Measurements from ENCODE around the gene PSMD2.

PSMD2 gene

GRCh38 chr3:184322731-184323487 lies 23.9 kb downstream of the PSMD2 start:
- Histone ChIP-seq H4K20me1 (ENCODE audit: low read depth, low read length) (0 out of 2 replicates have a peak, but pooled peaks cover 4% of the 10 kb centered on the region), H3K79me2 (ENCODE audit: insufficient read depth, low read length) (peaks cover 31% of the 10 kb centered on the region), H3K4me3 (ENCODE audit: insufficient read depth, low read length, poor library complexity, severe bottlenecking) (no peak overlapping the region), H2AFZ (ENCODE audit: low read depth, low read length, severe bottlenecking) (no peak overlapping the region), H3K9ac (ENCODE audit: low read length) (no peak overlapping the region), H3K36me3 (ENCODE audit: low read length) (peaks cover 39% of the 10 kb centered on the region), H3K27ac (ENCODE audit: low read depth, low read length) (no peak overlapping the region), H3F3A (ENCODE audit: insufficient read depth) (no peaks in the 10 kb centered on the region), H3K27me3 (ENCODE audit: low read length) (no peaks in the 10 kb centered on the region), H3K9me3 (ENCODE audit: insufficient read depth, low read length) (no peaks in the 10 kb centered on the region), H3K4me2 (ENCODE audit: low read depth, low read length, poor library complexity, severe bottlenecking) (no peak overlapping the region), H3K9me2 (replicated peaks; ENCODE audit: insufficient read depth, low read length) (no peaks in the 10 kb centered on the region)
- TF ChIP-seq EZH2phosphoT487 (conservative IDR thresholded peaks at IDR 0.05; ENCODE audit: low read length) (no peak), CTCF (IDR thresholded peaks at IDR 0.05; ENCODE audit: insufficient read depth, low read length, poor library complexity, severe bottlenecking) (no peak)

- Histone ChIP-seq H3K9me2 (replicated peaks; ENCODE audit: insufficient read depth, low read length) (no peaks in the 10 kb centered on the region), H4K20me1 (ENCODE audit: low read depth, low read length) (0 out of 2 replicates have a peak, but pooled peaks cover 4% of the 10 kb centered on the region), H3K9me3 (ENCODE audit: insufficient read depth, low read length) (no peaks in the 10 kb centered on the region), H3K9ac (ENCODE audit: low read length) (no peak overlapping the region), H3K27ac (ENCODE audit: low read depth, low read length) (no peak overlapping the region), H3K4me3 (ENCODE audit: insufficient read depth, low read length, poor library complexity, severe bottlenecking) (no peak overlapping the region), H3K36me3 (ENCODE audit: low read length) (peaks cover 39% of the 10 kb centered on the region), H3K4me2 (ENCODE audit: low read depth, low read length, poor library complexity, severe bottlenecking) (no peak overlapping the region), H2AFZ (ENCODE audit: low read depth, low read length, severe bottlenecking) (no peak overlapping the region), H3K27me3 (ENCODE audit: low read length) (no peaks in the 10 kb centered on the region), H3K79me2 (ENCODE audit: insufficient read depth, low read length) (peaks cover 23% of the 10 kb centered on the region), H3F3A (ENCODE audit: insufficient read depth) (no peaks in the 10 kb centered on the region)
- TF ChIP-seq EZH2phosphoT487 (conservative IDR thresholded peaks at IDR 0.05; ENCODE audit: low read length) (no peak), CTCF (IDR thresholded peaks at IDR 0.05; ENCODE audit: insufficient read depth, low read length, poor library complexity, severe bottlenecking) (no peak)
These were observed 24.7 kb downstream of the PSMD2 start for GRCh38 chr3:184323696-184324095.

- H3K9me2 ChIP-seq (replicated peaks; ENCODE audit: insufficient read depth, low read length) = no peaks in the 10 kb centered on the region
- no peaks in the 10 kb centered on the region for H4K20me1 ChIP-seq (ENCODE audit: low read depth, low read length)
- H3K79me2 ChIP-seq (ENCODE audit: insufficient read depth, low read length) = peaks cover 9% of the 10 kb centered on the region
- no peak overlapping the region for H3K9ac ChIP-seq (ENCODE audit: low read length)
- no peaks in the 10 kb centered on the region for H3K9me3 ChIP-seq (ENCODE audit: insufficient read depth, low read length)
- H2AFZ ChIP-seq (ENCODE audit: low read depth, low read length, severe bottlenecking) = no peak overlapping the region
- H3K27me3 ChIP-seq (ENCODE audit: low read length) = no peaks in the 10 kb centered on the region
- peaks cover 44% of the 10 kb centered on the region for H3K36me3 ChIP-seq (ENCODE audit: low read length)
- H3K4me3 ChIP-seq (ENCODE audit: insufficient read depth, low read length, poor library complexity, severe bottlenecking) = no peak overlapping the region
- H3F3A ChIP-seq (ENCODE audit: insufficient read depth) = peaks cover under 1% of the 10 kb centered on the region; the same call in 1 of the 2 replicates
- H3K27ac ChIP-seq (ENCODE audit: low read depth, low read length) = no peak overlapping the region
- no peak for TF ChIP-seq CTCF (IDR thresholded peaks at IDR 0.05; ENCODE audit: insufficient read depth, low read length, poor library complexity, severe bottlenecking)
- TF ChIP-seq EZH2phosphoT487 (conservative IDR thresholded peaks at IDR 0.05; ENCODE audit: low read length) = no peak
- no peak overlapping the region for H3K4me2 ChIP-seq (ENCODE audit: low read depth, low read length, poor library complexity, severe bottlenecking)
These were observed 26.2 kb downstream of the PSMD2 start for GRCh38 chr3:184325269-184325668.
